Gastroesophageal sphincter (tissue), 3 donors: ENCODE data around the gene PLCL1.

Source experiments
- CTCF ChIP-seq, 4 experiments: fragments of 200-600 bp in 2 of 4; fragments of 450-650 bp in 2 of 4; sonication (generic) in 1 of 4; IDR thresholded peaks; one replicate each; pipeline ENCODE4 v1.5.1; 2017 to 2019; ENCODE audit warnings: antibody characterized with exemption in 4 of 4, mild to moderate bottlenecking in 2 of 4, moderate library complexity in 2 of 4
- EP300 ChIP-seq: sonication (generic); formaldehyde crosslinking; IDR thresholded peaks from one replicate; pipeline ENCODE4 v1.6.1; 2017; ENCODE audit warnings: antibody characterized with exemption, mild to moderate bottlenecking
- POLR2A ChIP-seq, 2 donors: fragments of 450-650 bp; IDR thresholded peaks; one replicate each; pipeline ENCODE4 v1.6.1; 2017; ENCODE audit warnings: antibody characterized with exemption in 2 of 2, mild to moderate bottlenecking in 2 of 2, moderate library complexity in 1 of 2
- POLR2AphosphoS5 ChIP-seq: sonication (generic); formaldehyde crosslinking; IDR thresholded peaks from one replicate; pipeline ENCODE4 v1.6.1; 2017; ENCODE audit warnings: antibody characterized with exemption

- TF ChIP-seq CTCF (IDR thresholded peaks at IDR 0.05) (no peak), POLR2AphosphoS5 (no peak), POLR2A (IDR thresholded peaks at IDR 0.05) (no peak), EP300 (no peak)
These were observed 4.3 kb upstream of the PLCL1 start for GRCh38 chr2:197800091-197800490.
